AG04449 (cell line): ENCODE measurements around the gene MYMK.

Experiments used
- CTCF ChIA-PET: fragments of 350-600 bp; formaldehyde crosslinking; extraction: SDS; loops from one replicate; lab custom pipeline; 2021; ENCODE audit warnings: antibody characterized with exemption; lab: Yijun Ruan, JAX
- POLR2A ChIA-PET: fragments of 400-600, 350-600 bp; formaldehyde crosslinking; extraction: SDS; loops from one replicate; lab custom pipeline; 2020; ENCODE audit warnings: antibody characterized with exemption, inconsistent platforms; lab: Yijun Ruan, JAX
- DNase-seq: peaks from one replicate; pipeline ENCODE4 v3.0.0-alpha.2; 2010; ENCODE audit warnings: low read depth, low spot score
- H3K4me3 ChIP-seq: 2 replicates; pipeline ENCODE4 v1.5.1; 2011; ENCODE audit warnings: low read depth, mild to moderate bottlenecking, control low read depth, low read length
- CTCF ChIP-seq: IDR thresholded peaks from one replicate; pipeline ENCODE4 v1.5.1; 2011; ENCODE audit warnings: mild to moderate bottlenecking, moderate library complexity, low read length, control low read depth, inconsistent platforms; ENCODE audit not compliant: insufficient read depth; ENCODE audit errors: missing control alignments

The MYMK gene

DNA sequence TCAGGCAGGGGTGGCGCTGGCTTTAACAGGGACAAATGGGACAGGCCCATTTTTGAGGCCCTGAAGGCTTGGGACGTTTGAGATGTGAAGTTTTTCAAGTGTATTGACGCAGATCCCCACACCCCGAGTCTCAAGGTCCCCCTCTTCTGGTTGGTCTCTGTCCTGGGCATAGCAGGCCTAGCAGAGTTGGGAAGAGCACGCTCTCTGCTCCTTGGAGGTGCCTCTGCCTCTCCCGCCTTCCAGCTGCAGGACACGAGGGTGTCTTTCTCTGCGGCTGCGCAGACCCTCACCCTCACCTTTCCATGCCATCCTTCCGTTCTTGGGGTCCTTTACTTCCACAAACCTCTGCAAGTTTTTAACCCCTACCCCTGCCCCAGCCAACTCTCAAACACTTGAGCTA lies 28.4 kb upstream of the MYMK start:
- no peak for TF ChIP-seq CTCF
- ChIA-PET CTCF (interaction anchor here (1.0 kb wide), 1 partner anchor 9 kb away, joined by 3 read pairs; no protein-coding TSS in a partner anchor), POLR2A (no interaction called here)
- no peak for DNase-seq
- no peak overlapping the region for H3K4me3 ChIP-seq

DNA sequence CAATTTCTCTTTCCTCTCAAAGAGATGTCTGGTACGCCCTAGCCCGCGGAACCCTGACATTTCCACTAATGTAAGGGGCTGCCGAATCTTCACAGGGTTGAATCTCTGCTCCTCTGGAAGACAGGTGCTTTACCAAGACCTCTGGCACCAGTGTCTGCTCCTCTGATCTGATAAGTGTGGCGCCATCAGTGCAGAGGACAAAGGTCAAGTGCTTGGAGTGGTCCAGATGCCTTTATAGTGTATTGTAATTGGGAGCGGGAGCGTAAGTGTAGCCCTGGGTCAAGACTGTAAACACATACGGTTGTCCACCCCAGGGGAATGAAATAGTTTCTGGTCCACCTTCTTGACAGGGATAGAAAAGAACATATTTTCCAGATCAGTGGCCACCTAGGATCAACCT lies 27.5 kb upstream of the MYMK start:
- H3K4me3 ChIP-seq = no peak overlapping the region
- DNase-seq = no peak
- ChIA-PET POLR2A (no interaction called here), CTCF (no interaction called here)
- TF ChIP-seq CTCF = no peak

- no peak for DNase-seq
- TF ChIP-seq CTCF = no peak
- CTCF ChIA-PET = no interaction called here
- H3K4me3 ChIP-seq = no peak overlapping the region
- POLR2A ChIA-PET = no interaction called here
These were observed 26.7 kb upstream of the MYMK start for GRCh38 chr9:133551446-133551845.

GRCh38 chr9:133547116-133547515 lies 22.4 kb upstream of the MYMK start:
- CTCF ChIA-PET = no interaction called here
- no peak overlapping the region for H3K4me3 ChIP-seq
- POLR2A ChIA-PET = no interaction called here
- no peak for DNase-seq
- TF ChIP-seq CTCF = no peak

DNA sequence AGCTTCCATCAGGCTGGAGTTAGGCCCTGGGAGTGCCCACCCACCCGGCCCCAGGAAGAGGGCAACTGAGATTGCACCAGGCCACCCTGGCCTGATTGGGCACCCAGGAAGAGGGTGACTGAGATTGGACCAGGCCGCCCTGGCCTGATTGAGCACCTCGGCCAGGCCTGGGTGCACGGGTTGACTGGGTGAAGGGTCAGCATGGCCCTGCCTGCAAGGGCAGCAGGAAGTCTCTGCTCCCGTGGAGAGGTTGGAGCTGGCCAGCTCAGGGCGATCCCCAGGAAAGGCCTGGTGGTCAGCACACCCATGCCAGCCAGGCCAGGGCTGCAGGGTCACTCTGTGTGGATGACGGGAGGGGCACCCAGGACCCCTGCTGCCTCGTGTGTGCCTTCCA lies 21.5 kb upstream of the MYMK start:
- DNase-seq = no peak
- no peak overlapping the region for H3K4me3 ChIP-seq
- ChIA-PET POLR2A (no interaction called here), CTCF (no interaction called here)
- no peak for TF ChIP-seq CTCF

DNA sequence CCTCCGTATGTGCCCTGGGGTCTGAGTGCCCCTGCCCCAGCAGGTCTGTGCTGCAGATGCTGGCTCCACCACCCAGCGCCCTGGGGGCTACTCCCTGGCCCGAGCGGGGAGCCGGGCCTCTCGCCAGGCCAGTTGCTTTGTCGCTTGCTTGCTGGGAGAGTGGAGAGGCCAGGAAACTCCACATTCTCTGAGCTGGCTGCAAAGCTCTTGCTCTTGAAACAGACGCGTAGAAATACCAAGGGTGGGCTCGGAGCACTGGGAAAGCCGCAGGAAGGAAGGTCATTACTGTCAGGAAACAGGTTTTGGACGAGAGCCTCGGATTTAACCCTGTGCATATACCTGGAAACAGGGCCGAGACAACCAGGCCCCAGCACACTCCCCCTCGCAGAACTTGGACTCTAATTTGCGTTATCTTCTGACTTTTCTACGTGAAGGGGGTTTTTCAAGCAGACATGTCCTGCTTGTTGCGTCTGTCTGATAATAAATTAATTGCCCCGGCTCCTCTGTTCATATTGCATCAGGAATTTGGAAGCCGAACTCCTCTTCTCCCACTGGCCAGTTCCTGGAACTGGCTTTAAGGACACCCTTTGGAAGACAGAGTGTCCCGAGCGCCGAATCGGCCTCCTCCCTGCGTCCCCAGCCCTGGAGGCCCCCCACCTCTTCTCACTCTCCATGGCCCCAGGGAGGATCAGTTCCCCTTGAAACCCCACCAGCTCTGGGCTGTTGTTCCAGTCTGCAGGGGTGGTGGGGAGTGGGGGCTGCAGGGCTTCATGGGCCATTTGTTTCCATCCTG lies 20.9 kb upstream of the MYMK start:
- TF ChIP-seq CTCF = no peak
- ChIA-PET CTCF (no interaction called here), POLR2A (no interaction called here)
- no peak overlapping the region for H3K4me3 ChIP-seq
- DNase-seq = no peak
